HG02588 (cell line): ENCODE results near the gene GPRC5D.

Source experiments
- ATAC-seq: cut with Tn5 transposase; IDR thresholded peaks from one replicate; pipeline ENCODE4 v1.9.1; 2021; ENCODE audit warnings: mild to moderate bottlenecking, moderate library complexity; ENCODE audit not compliant: unreplicated experiment

GPRC5D gene

DNA sequence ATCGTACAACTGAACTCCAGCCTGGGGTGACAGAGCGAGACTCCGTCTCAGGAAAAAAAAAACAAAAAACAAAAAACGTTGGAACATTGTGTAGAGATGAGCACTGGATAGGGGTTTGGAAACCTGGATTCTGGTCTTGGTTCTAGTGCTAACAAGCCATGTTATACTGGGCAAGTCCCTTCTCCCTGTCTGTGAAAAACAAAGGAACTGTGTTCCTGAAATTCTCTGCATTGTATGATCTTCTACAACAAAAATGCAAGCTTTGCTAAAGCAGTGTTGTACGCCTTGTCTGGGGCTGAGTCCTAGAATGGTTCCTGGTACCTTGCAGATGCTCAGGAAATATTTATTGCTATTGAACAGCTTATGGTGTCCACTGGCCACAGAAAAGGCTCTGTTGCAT lies 13.4 kb downstream of the GPRC5D start:
- no peak for ATAC-seq

DNA sequence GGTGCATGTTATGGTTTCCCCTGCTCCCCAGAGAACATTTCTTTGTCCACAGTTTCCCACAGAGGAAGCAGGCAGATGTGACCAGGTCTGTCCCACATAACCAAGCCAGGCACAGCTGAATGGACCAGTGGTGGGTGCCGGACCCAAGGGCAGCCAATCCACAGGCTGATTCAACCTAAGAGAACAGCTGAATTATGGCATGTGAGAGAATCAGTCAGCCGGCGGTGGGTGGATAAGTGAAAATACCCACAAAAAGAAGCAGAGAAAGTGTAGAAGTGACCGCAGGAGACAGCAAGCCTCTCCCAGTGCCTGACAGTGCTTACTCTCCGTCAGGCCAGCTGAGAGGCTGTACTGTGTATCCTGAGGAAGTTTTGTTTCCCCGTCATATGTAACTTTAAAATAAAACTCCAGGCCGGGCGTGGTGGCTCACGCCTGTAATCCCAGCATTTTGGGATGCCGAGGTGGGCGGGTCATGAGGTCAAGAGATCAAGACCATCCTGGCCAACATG lies 14.9 kb downstream of the GPRC5D start:
- no peak for ATAC-seq

DNA sequence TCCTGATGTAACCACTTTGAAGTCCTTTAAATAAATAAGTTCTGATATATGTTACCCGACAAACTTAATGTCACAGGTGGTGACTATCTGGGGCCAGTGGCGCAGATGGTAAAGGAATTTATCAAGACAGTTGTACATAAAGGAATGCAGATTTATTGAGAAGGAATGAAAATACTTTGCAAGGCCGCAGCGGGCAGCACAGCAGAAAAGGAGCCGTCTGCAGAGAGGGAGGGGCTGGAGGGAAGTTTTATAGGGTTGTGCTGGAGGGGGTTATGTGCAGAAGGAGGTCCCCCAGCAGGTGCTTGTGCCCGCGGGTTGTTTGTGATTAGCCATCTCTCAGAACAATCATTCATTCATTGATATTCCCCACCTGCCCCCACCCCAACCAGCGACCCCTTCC lies 17.4 kb downstream of the GPRC5D start:
- no peak for ATAC-seq

DNA sequence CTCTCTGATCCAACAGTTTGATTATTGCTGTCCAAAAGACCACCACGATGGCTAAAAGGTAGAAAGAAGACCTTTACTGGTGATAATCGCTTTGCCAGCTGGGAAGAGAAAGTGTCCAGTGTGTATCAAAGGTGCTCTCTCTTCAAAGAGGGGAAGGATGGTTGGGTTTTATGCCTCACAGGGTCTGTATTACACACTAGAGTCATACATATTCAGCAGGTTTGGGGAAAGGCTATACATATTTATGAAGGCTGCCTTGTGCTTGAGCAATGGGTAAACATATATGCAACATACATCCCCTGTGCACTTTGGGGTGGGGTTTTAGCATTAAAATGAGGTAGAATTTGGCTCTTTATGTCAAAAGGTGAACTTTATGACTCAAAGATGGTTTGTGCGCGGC lies 18.2 kb downstream of the GPRC5D start:
- ATAC-seq = no peak

DNA sequence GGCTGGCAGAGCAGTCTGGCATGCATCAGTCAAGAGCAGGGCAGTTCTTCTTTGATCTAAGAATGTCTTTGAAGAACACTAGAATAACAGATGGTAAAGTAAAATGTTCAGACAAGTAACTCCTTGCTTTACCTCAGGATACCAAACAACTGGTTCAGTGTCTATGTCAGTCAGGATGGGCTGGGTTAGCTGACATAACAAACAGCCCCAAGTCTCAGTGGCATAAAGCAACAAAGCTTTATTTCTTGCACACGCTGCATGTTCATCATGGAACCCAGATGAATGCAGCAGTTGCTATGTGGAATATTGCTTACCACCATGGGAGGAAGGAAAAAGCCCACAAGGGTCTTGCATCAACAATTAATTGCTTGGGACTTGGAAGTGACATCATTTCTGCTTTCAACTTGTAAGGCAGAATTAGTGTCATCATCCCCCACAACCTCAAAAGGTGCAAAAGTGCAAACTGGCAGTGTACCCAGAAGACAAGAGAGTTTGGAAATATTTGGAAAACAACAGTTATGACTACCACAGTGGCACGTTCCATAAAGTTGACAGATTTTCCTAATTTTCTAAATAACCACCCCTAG lies 21.2 kb downstream of the GPRC5D start:
- ATAC-seq = no peak

DNA sequence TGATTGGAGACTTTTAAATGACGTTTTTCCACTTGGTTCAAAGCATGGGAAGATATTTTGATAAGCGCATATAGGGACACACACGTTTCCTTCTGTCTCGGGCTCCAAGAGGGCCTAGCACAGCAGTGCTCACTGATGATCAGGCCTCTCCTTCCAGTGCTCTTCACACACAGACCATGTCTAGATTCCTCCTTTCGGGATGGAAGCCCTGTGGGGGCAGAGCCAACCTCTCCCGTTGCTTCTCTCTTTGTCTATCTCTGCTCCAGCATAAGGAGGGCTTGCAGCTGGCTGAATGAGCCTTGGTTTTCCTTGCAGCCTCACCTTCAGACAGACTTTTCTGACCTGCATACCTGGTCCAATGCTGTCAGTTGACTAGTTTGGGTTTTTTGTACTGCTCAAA lies 22.3 kb downstream of the GPRC5D start:
- no peak for ATAC-seq

DNA sequence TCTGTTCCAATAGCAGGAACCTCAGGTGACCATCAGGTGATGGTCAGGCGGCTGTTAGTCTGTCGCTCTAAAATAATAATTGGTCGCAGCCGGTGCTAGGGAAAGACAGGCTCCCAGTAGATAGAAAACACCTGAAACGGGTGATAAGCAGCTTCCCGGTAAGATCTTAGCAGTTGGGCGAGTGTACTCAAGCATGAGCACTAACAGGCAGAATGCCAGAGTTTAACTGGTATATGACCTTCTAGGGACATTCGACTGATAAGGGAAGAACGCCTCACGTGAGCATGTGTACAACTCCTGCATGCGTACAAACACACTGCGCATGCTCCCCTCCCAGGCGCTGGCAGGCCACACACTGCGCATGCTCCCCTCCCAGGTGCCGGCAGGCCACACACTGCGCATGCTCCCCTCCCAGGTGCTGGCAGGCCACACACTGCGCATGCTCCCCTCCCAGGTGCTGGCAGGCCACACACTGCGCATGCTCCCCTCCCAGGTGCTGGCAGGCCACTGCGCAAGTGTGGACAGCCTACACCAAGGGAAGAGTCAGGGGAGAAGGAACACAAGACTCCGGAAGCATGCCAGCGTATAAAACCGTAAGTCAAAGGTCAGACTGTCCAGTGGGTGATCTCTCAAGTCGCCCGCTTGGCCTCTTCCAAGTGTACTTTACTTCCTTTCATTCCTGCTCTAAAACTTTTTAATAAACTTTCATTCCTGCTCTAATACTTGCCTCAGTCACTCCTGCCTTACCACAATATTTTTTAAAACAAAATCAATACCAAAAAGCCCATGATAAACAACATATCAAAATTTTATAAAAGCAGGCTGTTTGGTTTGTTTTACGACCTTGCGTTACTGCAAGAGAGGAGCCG lies 24.5 kb downstream of the GPRC5D start:
- ATAC-seq = no peak

DNA sequence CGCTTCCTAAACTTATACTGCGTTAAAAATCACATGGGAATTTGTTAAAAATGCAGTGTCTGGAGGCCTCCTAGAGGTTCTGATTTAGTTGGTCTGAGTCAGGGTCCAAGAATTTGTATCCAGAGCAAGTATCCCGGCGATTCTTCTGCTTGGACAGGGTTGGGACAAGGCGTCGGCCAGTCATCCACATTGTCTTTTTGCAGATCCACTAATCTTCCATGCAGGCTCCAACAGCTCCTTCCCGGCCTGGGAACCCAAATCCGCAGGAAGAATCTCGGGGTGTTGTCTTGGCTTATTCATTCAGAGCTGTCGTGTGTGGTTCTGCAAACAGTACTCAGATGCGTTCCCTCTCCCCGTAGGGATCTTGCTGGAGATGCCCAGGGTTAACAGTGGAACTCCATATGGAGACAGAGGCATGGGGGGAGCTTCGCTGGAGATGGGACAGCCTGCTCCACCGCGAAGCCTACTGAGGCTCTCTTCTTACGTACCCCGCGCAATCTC lies 25.3 kb downstream of the GPRC5D start:
- no peak for ATAC-seq

DNA sequence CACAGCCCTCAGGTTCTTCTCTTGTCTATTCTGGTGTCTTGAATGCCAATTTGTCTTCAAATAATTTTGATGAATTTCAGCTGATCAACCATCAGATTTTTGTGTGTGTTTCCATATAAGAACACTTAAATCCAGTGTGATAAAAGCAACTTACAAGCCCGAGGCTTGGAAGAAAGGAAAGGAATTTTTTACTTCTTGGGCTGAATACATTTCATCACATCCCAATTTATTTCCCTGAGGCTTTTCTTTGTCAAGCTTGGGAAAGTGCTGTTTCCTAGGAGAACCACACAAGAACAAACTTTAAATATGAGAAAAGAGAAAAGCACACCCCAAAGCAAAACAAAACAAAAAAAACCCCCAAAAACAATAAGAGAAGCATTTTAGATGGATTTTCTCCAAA lies 26.6 kb downstream of the GPRC5D start:
- no peak for ATAC-seq

DNA sequence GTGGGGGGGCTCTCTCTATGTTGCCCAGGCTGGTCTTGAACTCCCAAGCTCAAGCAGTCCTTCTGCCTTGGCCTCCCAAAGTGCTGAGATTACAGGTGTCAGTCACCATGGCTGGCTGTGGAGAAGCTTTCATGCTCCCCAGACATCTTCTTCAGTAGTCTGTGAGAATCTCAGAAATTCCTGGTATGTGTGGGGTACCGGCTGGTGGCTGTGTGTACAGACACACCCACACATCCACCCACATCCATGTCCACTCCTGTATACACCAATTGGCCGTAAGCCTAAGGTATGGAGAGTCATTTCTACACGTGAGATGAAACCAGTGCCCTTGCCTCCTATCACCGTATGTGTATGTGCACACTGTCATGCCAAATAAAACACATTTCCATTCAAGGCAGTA lies 27.8 kb downstream of the GPRC5D start:
- ATAC-seq = no peak

DNA sequence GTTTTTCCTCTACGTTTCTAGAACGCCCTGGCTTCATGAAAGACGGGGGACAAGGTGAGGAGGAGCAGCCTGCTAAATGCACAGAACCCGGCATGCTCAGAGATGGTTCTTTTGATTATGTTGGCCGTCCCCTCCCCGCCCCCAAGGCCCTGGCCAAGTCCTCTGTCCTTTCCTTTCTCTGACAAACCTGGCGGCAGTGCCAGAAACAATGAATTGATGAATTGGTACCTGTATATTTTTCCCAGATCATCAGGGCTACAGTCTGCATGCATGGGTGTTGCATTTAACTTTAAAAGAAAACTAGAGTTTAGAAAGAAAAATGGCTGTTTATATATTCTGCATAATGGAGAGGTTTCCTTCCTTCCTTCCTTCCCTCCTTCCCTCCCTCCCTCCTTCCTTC lies 29.0 kb downstream of the GPRC5D start:
- ATAC-seq = no peak

DNA sequence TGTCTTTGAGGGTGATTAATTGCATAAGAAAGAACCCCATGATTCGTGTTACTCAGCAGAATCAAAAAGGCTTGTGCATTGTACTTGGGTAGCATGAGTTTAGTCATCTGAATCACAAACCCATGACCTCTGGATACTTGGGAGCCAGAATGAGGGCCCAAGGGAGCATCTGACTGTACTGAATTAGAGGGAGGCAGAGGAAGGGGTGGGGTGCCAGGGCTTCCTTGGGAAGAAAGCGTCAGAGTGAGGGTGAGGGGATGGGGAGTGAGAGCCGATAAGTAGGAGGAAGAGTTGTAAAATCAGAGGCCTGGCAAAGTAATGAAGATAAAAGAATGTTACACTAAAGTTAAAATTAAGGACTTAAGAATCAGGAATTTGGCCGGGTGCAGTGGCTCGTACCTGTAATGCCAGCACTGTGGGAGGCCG lies 29.8 kb downstream of the GPRC5D start:
- ATAC-seq = no peak

DNA sequence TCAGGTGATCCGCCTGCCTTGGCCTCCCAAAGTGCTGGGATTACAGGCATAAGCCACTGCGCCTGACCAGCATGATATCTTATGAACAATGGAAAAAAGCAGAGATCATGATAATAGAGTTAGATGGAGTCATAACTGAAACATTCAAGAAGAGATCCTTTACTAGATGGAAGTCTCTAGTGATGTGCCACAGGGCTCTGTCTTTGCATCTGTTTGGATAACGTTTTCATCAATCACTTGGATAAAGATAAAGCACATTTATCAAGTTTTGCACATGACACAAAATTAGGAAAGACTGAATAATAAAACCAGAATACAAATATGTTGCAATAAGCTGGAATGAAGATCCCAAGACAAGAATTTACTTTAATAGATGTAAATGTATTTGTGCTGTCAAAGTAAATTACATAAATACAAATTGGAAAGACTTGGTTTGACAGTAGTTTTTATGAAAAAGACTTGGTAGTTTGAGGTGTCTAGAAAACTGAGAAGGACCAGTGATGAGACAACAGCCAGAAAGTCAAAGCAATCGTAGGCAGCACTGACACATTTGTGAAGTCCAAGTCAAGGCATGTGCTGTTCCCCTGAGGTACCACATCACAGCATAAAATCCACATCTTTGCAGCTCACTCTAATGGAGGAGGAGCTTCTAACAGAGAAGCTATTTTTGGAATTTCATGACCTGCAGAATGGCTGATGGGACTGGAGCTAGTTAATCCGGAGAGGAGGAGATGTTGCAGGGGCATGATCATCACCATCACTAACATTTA lies 32.1 kb downstream of the GPRC5D start:
- no peak for ATAC-seq

DNA sequence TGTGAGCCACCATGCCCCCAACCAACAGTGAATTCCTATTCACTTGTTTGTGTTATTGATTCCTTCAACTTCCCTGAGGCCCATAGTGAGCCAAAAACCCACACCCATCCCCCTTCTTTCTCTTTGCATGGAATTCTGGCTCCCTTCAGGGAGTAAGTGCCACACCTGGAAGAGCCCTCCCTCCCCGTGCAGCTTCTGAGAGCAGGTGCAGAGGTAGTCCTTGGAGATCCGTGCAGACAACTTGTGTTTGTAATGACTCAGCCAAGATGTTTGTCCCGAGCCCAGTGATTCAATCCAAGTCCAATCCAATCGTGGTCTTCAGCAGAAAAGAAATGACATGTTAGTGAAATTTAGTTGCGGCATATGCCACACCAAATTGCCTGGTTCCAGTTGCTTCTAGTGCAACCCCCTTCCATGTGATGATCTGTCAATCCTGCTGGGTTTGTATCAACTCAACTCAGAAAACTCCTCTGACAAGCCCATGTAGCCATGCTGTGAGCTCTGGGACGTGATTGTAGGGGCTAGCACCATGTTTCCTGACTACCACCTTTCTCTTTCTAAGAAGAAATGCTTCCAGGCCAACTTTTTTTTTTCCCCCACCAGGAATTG lies 33.1 kb downstream of the GPRC5D start:
- ATAC-seq = no peak

DNA sequence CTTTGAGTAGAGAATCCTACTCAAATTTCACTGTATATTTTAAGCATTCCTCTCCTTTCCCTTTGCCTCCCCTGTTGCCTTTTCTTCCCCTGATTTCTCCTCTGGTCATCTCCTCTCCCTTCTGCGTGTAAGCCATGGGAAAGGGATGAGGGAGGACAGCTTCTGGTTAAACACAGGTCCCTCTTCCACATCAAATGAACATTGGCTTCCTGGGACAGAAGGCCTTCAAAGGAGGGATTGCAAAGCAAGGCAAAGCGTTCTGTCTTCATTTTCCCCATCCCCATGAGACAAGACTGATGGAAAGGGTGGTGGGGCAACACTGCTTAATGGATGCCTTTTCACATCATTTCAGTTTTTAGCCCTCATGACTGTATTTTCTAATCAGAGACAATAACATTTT lies 34.5 kb downstream of the GPRC5D start:
- ATAC-seq = no peak

DNA sequence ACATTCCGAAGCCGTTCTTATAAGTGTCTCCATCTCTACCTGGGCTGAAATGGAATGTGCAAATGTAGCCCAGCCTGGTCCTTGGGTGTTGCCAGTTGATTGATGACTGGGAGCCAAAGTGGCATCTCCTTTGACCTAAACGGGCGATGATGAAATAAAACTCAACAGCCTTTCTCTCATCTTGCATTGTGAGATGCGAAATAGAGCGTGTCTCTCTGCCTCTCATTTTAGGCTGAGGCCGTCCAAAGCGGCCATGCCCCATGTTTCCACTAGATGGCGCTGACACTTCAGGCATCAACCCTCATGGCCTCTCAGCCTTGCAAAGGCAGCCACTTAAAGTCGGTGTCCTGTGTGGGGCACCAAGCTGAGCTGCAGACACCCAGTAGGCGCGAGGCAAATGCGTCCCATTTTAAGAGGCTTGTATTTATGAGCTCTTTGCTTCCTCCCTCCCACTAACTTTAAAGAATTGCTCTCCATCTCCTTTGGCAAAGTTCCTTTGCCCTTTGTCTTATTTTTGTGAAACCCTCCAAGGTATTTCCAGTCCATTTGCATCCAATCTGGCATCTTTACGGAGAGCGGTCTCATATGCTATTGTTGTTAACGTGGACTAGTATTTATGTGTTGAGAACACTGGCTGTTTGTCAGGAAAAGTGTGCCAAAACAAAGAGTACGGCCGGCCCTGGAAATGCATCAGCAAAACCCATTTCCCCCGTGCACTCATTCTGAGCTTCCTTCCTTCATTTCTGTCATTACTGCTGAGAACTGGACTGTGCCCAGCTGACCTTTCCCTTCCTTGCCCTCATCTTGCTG lies 35.6 kb downstream of the GPRC5D start:
- peak; percentile 87 for ATAC-seq

DNA sequence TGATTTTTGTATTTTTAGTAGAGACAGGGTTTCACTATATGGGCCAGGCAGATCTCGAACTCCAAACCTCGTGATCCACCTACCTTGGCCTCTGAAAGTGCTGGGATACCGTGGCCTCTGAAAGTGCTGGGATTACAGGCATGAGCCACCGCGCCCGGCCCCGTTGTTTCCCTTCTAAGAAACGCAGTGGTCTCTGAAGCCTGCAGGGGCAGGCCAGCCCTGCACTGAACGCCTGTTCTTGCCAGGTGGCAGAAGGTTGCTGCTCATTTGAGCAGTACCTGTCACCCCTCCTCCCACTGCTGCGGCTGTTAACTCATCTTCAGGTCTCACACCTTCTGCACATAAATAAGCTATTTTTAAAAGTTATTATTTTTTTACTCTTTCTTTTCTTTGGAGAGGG lies 36.3 kb downstream of the GPRC5D start:
- ATAC-seq = no peak

DNA sequence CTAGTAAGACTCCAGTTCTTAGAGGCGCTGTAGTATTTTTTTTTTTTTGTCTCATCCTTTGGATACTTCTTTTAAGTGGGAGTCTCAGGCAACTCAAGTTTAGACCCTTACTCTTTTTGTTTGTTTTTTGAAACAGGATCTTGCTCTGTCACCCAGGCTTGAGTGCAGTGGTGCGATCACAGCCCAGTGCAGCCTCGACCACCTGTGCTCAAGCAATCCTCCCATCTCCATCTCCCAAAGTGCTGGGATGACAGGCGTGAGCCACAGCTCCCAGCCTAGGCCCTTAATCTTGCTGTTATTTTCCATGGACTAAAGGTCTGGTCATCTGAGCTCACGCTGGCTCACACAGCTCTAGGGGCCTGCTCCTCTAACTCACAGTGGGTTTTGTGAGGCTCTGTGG lies 39.3 kb downstream of the GPRC5D start:
- no peak for ATAC-seq

DNA sequence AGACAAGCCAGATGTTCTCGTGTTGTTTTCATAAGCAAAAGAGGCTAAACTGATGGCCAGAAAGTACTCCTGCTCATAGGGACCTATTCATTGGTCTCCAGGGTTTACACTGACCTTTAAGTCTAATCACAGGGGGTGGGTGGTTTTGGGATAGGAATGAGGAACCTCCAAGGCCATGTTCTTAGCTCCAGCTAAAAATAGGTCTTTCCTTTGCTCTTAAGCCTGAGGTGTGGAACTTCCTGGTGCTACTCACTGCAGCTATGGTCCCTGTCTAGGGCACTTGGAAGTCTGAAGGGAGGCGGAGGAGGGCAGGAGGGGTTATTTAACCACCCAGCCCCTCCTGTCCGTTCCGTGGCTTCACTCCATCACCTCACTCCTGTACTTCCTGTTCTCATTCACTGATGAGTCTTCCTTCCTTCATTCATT lies 42.0 kb downstream of the GPRC5D start:
- no peak for ATAC-seq
